OCI-LY1 (cell line): ENCODE results near the gene LRRC3C.

ENCODE experiments used
- CTCF ChIP-seq: fragments of 200-600 bp; sonication (generic), shearing (Covaris generic); IDR thresholded peaks from 2 replicates; pipeline ENCODE4 v1.5.1; 2017; ENCODE audit warnings: mild to moderate bottlenecking, antibody characterized with exemption, low read length, moderate library complexity, mixed read lengths
- EZH2 ChIP-seq: fragments of 200-600 bp; sonication (generic), shearing (Covaris generic); IDR thresholded peaks from 2 replicates; pipeline ENCODE4 v1.8.0; 2017; ENCODE audit warnings: borderline replicate concordance, mixed run types, mild to moderate bottlenecking, antibody characterized with exemption, low read length, moderate library complexity, mixed read lengths

GRCh38 chr17:39943702-39944392, 16.3 kb downstream of the LRRC3C start:
- no peak for TF ChIP-seq CTCF
- no peak for TF ChIP-seq EZH2
